Fibroblast of villous mesenchyme (primary cell): ENCODE measurements around the gene TOP3B. TPM values are rescaled to one million over a fixed set of nuclear protein-coding genes. Genes with fewer than 3 reads are reported as not detected.
A peak's percentile ranks its signal among the peaks of the same experiment; 100 is the strongest.

Experiments used
- DNase-seq: peaks from one replicate; pipeline ENCODE4 v3.0.0-alpha.2; 2010; ENCODE audit warnings: low read depth
- H3K4me3 ChIP-seq: 2 replicates; pipeline ENCODE4 v1.5.1; 2011; ENCODE audit warnings: low read depth, mild to moderate bottlenecking, low read length
- total RNA-seq: library from RNA; depleted of rRNA; stranded (reverse); fragments of >200 nt; gene quantifications from 2 replicates; pipeline ENCODE4 v1.2.3, GENCODE V29; 2012
- TF ChIP-seq, protein P1 (sequence below): IDR thresholded peaks from 2 replicates; pipeline ENCODE4 v1.5.1; 2012; ENCODE audit warnings: low read depth, mild to moderate bottlenecking, low read length; ENCODE audit not compliant: insufficient read depth

The TOP3B gene
- total RNA-seq, 1 donor, result 33.2 TPM

- TF ChIP-seq, protein P1, sequence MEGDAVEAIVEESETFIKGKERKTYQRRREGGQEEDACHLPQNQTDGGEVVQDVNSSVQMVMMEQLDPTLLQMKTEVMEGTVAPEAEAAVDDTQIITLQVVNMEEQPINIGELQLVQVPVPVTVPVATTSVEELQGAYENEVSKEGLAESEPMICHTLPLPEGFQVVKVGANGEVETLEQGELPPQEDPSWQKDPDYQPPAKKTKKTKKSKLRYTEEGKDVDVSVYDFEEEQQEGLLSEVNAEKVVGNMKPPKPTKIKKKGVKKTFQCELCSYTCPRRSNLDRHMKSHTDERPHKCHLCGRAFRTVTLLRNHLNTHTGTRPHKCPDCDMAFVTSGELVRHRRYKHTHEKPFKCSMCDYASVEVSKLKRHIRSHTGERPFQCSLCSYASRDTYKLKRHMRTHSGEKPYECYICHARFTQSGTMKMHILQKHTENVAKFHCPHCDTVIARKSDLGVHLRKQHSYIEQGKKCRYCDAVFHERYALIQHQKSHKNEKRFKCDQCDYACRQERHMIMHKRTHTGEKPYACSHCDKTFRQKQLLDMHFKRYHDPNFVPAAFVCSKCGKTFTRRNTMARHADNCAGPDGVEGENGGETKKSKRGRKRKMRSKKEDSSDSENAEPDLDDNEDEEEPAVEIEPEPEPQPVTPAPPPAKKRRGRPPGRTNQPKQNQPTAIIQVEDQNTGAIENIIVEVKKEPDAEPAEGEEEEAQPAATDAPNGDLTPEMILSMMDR, result no peak
- no peak overlapping the region for H3K4me3 ChIP-seq
- no peak for DNase-seq
These were observed 9.8 kb downstream of the TOP3B start for GRCh38 chr22:21972806-21973205.

GRCh38 chr22:21972293-21972779, 10.3 kb downstream of the TOP3B start:
- TF ChIP-seq, protein P1, result peak; percentile 86
- DNase-seq, result peak; percentile 11
- H3K4me3 ChIP-seq, result no peak overlapping the region

- no peak overlapping the region for H3K4me3 ChIP-seq
- DNase-seq, result no peak
- TF ChIP-seq, protein P1, result no peak
These were observed 10.7 kb downstream of the TOP3B start for GRCh38 chr22:21971858-21972275.

DNA sequence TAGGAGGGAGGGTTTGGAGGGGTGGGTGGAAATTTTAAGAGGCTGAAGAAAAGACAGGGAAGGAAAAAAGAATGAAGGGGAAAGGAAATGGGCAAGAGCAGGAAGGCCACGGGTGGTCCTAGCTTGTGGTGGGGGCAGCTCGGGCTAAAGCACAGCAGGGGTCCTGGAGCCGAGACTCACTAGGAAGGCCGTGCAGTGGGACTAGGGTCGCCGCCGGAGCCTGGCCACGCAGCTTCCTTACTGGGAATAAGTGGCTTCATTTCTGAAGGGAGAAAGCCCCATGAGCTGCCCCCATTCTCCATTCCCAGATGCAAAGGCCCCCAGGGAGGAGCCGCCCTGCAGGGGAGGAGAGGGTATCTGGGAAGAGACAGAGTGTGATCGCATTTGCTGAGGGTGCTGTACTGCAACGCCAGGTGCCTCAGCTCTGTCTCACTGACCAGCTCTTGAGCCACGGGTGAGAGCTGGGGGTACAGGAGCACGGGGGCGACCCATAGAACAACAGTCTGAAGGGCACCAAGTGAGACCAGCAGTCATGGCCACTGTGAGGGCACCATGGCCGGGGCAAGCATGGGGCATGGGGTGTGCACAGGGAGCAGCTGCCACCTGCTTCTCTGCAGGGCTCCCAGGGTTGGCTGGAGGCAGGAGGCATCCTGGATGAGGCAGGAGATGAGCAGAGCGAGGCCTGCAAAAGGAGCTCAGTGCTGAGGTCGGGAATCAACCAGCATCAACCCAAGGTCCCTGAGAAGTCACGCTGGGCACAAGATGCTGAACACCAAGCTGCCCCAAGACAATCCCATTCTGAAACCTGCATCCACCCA, 11.6 kb downstream of the TOP3B start:
- TF ChIP-seq, protein P1, result no peak
- H3K4me3 ChIP-seq, result no peak overlapping the region
- DNase-seq, result no peak

GRCh38 chr22:21970037-21970799, 12.4 kb downstream of the TOP3B start:
- DNase-seq, result no peak
- no peak overlapping the region for H3K4me3 ChIP-seq
- TF ChIP-seq, protein P1, result no peak

DNA sequence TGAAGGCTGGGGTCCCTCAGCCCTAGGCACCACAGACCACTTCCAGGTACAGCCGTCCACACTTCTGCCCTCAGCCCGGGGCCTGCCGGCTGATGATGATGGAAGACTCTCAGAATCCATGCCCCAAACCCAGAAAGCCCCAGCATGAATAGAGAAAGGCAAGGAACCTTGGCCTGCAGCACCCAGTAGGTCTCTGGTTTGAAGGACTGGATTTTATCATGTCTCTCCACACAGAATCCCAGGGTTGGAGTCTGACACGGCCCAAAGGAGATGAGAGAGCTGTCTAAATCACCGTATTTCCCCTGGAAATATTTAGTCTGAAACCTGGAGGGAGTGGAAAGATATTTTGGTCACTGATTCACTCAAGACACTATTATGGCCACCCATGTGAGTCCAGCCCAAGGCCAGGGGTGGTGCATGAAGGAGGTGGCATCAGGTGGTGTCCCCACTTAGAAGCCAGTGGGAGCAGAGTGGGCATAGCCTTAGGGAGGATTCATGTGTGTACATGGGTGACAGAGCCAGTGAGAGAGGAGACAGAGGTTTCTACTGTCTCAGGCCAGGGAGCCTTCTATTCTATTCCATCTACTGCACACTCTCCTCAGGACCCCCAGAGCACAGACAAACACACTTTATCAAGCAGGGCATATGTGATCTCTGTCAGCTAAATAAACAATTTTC, 14.0 kb downstream of the TOP3B start:
- no peak for DNase-seq
- TF ChIP-seq, protein P1, result no peak
- no peak overlapping the region for H3K4me3 ChIP-seq
